Natural killer cell (primary cell): ENCODE measurements around the gene PLCE1. TPM values are rescaled to one million over a fixed set of nuclear protein-coding genes. Genes with fewer than 3 reads are reported as not detected.

Experiments
- ATAC-seq, 3 donors: fragments of 150-1000 bp in 2 of 3; fragments of 200-7000 bp in 1 of 3; cut with Tn5 transposase; 1 replicate in 1 of 3; 2 replicates in 2 of 3; pipeline ENCODE4 v1.10.0; 2021; ENCODE audit warnings: mild to moderate bottlenecking in 2 of 3, moderate library complexity in 2 of 3
- DNase-seq, 2 donors: peaks; one replicate each; pipeline versions ENCODE4 v3.0.0 to v3.0.0-alpha.2; 2013 to 2021; ENCODE audit warnings: mixed read lengths in 1 of 2
- H3K27ac ChIP-seq: one replicate; pipeline ENCODE4 v1.5.1; 2013; ENCODE audit warnings: mild to moderate bottlenecking, low read length
- H3K27me3 ChIP-seq: one replicate; pipeline ENCODE4 v1.6.1; 2013; ENCODE audit warnings: low read length; ENCODE audit not compliant: control insufficient read depth, insufficient read depth
- H3K36me3 ChIP-seq: one replicate; pipeline ENCODE4 v1.6.1; 2013; ENCODE audit warnings: low read length; ENCODE audit not compliant: control insufficient read depth, insufficient read depth
- H3K4me1 ChIP-seq: one replicate; pipeline ENCODE4 v1.6.1; 2013; ENCODE audit warnings: low read length; ENCODE audit not compliant: control insufficient read depth, insufficient read depth
- H3K4me3 ChIP-seq: one replicate; pipeline ENCODE4 v1.5.1; 2013; ENCODE audit warnings: low read length
- H3K9me3 ChIP-seq: one replicate; pipeline ENCODE4 v1.6.1; 2013; ENCODE audit warnings: low read length; ENCODE audit not compliant: control insufficient read depth, insufficient read depth
- H3K27ac Mint-ChIP-seq, 2 donors: one replicate each; pipeline ENCODE4 v1.8.0; 2022; ENCODE audit warnings: mild to moderate bottlenecking in 2 of 2, mixed read lengths in 2 of 2, moderate library complexity in 1 of 2
- H3K27me3 Mint-ChIP-seq, 2 donors: one replicate each; pipeline ENCODE4 v1.8.0; 2022; ENCODE audit warnings: low read depth in 2 of 2, mixed read lengths in 2 of 2
- H3K36me3 Mint-ChIP-seq: one replicate; pipeline ENCODE4 v1.8.0; 2022; ENCODE audit warnings: mixed read lengths
- H3K4me1 Mint-ChIP-seq, 2 donors: one replicate each; pipeline ENCODE4 v1.8.0; 2022; ENCODE audit warnings: mixed read lengths in 2 of 2
- H3K4me3 Mint-ChIP-seq: one replicate; pipeline ENCODE4 v1.8.0; 2022; ENCODE audit warnings: mild to moderate bottlenecking, moderate library complexity, mixed read lengths
- H3K9me3 Mint-ChIP-seq, 2 donors: one replicate each; pipeline ENCODE4 v1.8.0; 2022; ENCODE audit warnings: mixed read lengths in 2 of 2
- WGBS: methylation state at CpG from one replicate; pipeline ENCODE4 v1.1.7; 2013; ENCODE audit warnings: missing lambda C conversion rate; ENCODE audit not compliant: insufficient coverage; 5-methylcytosine and 5-hydroxymethylcytosine counted together
- intact Hi-C: fragments of 100-400 bp; cut with micrococcal nuclease; formaldehyde crosslinking; loops from one replicate; pipeline ENCODE4 v1.14.2; 2022
- total RNA-seq, 4 donors: library from RNA; stranded (reverse); fragments of 120-200 nt in 1 of 4; gene quantifications; one replicate each; pipeline versions ENCODE4 v1.2.3 to v1.2.4, GENCODE V29; 2013 to 2022
- TF ChIP-seq, protein P1 (sequence below): fragments of 200-600 bp; IDR thresholded peaks from one replicate; pipeline ENCODE4 v1.8.0; 2022; ENCODE audit warnings: antibody characterized with exemption

Gene PLCE1
- total RNA-seq, 3 donors from 2014 or later (not counting 1 experiment from before 2014, with no cell fraction given), result not detected

DNA sequence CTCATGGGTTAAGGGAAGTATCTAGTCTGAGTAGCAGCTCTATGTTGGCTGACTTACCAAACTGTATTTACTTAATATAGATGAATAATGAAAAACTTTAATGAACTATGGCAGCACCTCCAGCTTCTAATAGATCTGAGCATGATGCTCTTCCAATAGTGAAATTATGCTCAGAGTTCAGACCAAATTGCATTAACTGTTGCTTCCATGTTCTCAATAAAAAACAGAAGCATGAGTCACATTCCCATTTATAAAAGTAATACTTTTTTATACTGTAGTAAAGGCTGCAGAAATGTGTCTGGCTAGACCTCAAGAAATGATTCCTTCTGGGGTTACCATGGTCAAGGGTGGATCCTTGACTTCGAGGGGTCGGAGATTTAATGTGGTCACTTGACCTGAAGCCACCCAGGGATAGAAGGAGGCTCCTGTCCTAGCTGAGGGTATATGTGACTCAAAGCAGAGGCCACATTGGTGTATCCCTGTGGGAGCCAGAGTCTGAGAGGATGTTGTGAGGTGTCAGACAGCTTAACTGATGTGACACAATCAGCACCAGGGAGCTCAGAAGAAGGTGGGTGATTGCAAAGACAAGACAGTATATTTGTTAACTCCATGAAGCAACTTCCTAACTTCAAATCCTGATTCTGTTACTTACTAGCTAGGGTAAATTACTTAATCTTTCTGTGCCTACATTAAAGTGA, 19.8 kb upstream of the PLCE1 start:
- no peak for ATAC-seq
- no peak overlapping the region for H3K4me3 ChIP-seq
- Mint-ChIP-seq H3K27me3 (peaks cover 0 to 6% of the 10 kb centered on the region in 2 donors), H3K4me3 (no peak overlapping the region), H3K4me1 (no peaks in the 10 kb centered on the region), H3K36me3 (no peaks in the 10 kb centered on the region), H3K27ac (no peak overlapping the region), H3K9me3 (no peaks in the 10 kb centered on the region)
- no peaks in the 10 kb centered on the region for H3K36me3 ChIP-seq
- WGBS, result 94% methylated on average over 2 of the region's 2 CpGs
- no peaks in the 10 kb centered on the region for H3K27me3 ChIP-seq
- TF ChIP-seq, protein P1, sequence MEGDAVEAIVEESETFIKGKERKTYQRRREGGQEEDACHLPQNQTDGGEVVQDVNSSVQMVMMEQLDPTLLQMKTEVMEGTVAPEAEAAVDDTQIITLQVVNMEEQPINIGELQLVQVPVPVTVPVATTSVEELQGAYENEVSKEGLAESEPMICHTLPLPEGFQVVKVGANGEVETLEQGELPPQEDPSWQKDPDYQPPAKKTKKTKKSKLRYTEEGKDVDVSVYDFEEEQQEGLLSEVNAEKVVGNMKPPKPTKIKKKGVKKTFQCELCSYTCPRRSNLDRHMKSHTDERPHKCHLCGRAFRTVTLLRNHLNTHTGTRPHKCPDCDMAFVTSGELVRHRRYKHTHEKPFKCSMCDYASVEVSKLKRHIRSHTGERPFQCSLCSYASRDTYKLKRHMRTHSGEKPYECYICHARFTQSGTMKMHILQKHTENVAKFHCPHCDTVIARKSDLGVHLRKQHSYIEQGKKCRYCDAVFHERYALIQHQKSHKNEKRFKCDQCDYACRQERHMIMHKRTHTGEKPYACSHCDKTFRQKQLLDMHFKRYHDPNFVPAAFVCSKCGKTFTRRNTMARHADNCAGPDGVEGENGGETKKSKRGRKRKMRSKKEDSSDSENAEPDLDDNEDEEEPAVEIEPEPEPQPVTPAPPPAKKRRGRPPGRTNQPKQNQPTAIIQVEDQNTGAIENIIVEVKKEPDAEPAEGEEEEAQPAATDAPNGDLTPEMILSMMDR, result no peak
- DNase-seq, result no peak
- no peak overlapping the region for H3K27ac ChIP-seq
- no peaks in the 10 kb centered on the region for H3K4me1 ChIP-seq
- no peaks in the 10 kb centered on the region for H3K9me3 ChIP-seq
- intact Hi-C loops, result no loop called here

GRCh38 chr10:93977442-93977841, 16.3 kb upstream of the PLCE1 start:
- no peaks in the 10 kb centered on the region for H3K36me3 ChIP-seq
- TF ChIP-seq, protein P1, result no peak
- no peaks in the 10 kb centered on the region for H3K4me1 Mint-ChIP-seq
- DNase-seq (no peak), ATAC-seq (no peak)
- WGBS, result 69% methylated on average over 3 of the region's 3 CpGs
- intact Hi-C loops, result no loop called here
- H3K4me1 ChIP-seq, result no peaks in the 10 kb centered on the region
- peaks cover 3 to 6% of the 10 kb centered on the region in 2 donors for H3K27me3 Mint-ChIP-seq
- no peaks in the 10 kb centered on the region for H3K36me3 Mint-ChIP-seq
- no peaks in the 10 kb centered on the region for H3K9me3 ChIP-seq
- no peaks in the 10 kb centered on the region for H3K9me3 Mint-ChIP-seq
- no peak overlapping the region for H3K27ac Mint-ChIP-seq
- no peaks in the 10 kb centered on the region for H3K27me3 ChIP-seq
- no peak overlapping the region for H3K4me3 ChIP-seq
- no peak overlapping the region for H3K27ac ChIP-seq
- H3K4me3 Mint-ChIP-seq, result no peak overlapping the region

- H3K4me3 ChIP-seq, result no peak overlapping the region
- H3K27ac ChIP-seq, result no peak overlapping the region
- no peak overlapping the region for H3K27ac Mint-ChIP-seq
- TF ChIP-seq, protein P1, result no peak
- DNase-seq (no peak), ATAC-seq (no peak)
- no peaks in the 10 kb centered on the region for H3K9me3 ChIP-seq
- H3K9me3 Mint-ChIP-seq, result no peaks in the 10 kb centered on the region
- no peaks in the 10 kb centered on the region for H3K4me1 ChIP-seq
- H3K36me3 Mint-ChIP-seq, result no peaks in the 10 kb centered on the region
- H3K27me3 ChIP-seq, result no peaks in the 10 kb centered on the region
- H3K27me3 Mint-ChIP-seq, result peaks cover 6 to 14% of the 10 kb centered on the region in 2 donors
- no peak overlapping the region for H3K4me3 Mint-ChIP-seq
- intact Hi-C loops, result no loop called here
- H3K36me3 ChIP-seq, result no peaks in the 10 kb centered on the region
- H3K4me1 Mint-ChIP-seq, result no peaks in the 10 kb centered on the region
- WGBS, result 100% methylated on average over 1 of the region's 3 CpGs
These were observed 13.2 kb upstream of the PLCE1 start for GRCh38 chr10:93980486-93980885.

GRCh38 chr10:93991114-93991513, 2.6 kb upstream of the PLCE1 start:
- H3K27ac Mint-ChIP-seq, result no peak overlapping the region
- Histone ChIP-seq H3K4me1 (no peaks in the 10 kb centered on the region), H3K27me3 (peaks cover 22% of the 10 kb centered on the region), H3K9me3 (no peaks in the 10 kb centered on the region), H3K4me3 (no peak overlapping the region), H3K27ac (no peak overlapping the region), H3K36me3 (no peaks in the 10 kb centered on the region)
- peaks cover 0 to under 1% of the 10 kb centered on the region in 2 donors for H3K9me3 Mint-ChIP-seq
- ATAC-seq, result no peak
- H3K36me3 Mint-ChIP-seq, result peaks cover 8% of the 10 kb centered on the region
- 69% methylated on average over 1 of the region's 4 CpGs for WGBS
- intact Hi-C loops, result no loop called here
- no peak for DNase-seq
- H3K4me1 Mint-ChIP-seq, result peaks cover 0 to 5% of the 10 kb centered on the region in 2 donors
- TF ChIP-seq, protein P1, result no peak
- H3K4me3 Mint-ChIP-seq, result no peak overlapping the region
- H3K27me3 Mint-ChIP-seq, result peaks cover 39 to 61% of the 10 kb centered on the region in 2 donors
